ENCODE results near the gene CRYL1. TPM values are rescaled to one million over a fixed set of nuclear protein-coding genes. Genes with fewer than 3 reads are reported as not detected.

CRYL1 gene
- total and polyA plus RNA-seq, 4 donors, result 14.1 to 24.1 (median 22.1) TPM

DNA sequence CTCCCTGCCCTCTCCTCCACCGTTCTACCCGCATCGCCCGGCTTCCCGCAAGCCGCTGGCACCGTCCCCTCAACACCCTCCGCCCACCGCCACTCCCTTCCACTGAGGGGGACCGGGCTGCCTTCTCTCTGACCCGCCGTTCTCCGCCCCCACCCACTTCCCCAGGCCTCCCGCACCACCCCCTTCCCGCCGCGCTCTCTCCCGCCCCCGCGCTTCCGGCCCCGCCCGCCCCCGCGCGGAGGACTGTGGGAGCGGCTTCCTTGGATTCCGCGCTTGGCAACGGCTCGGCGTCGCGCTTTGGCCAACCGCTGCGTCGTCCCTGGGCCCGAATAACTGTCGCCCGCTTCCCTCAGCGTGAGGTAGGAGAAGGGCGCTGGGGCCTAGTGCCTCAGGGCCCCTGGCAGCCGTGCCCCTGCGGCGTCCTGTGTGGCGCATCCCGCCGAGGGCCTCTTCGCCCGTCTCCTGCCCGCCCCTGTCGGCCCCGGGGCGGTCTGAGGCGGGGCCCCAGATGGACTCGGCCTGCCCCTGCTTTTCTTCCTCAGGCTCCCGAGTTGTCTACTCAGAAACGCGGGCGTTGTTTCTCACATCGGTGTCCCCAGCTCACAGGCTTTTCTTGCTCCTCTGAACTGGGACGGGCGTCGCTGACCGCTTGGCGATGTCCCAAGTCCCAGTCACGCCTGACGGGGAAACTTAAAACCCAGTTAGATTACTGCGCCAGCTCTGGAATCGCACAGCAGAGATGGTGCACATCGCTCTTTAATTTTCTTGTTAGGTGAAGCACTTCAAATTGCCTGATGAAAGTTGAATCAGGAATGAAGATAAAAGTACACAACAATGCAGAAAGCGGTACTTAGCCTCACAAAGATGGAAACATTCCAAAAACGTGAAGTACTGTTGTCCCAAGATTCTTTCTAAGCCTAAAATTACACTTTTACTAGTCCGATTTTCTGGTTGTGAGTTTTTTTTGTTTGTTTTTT, 41.5 kb upstream of the CRYL1 start, which contains the start of gene IFT88:
Gene IFT88 (plus strand): TSS at position 260 of the 977 bp plus-strand sequence. CDS start 7,229 bp downstream, outside the sequence.
- Histone ChIP-seq H3K27me3 (ENCODE audit: control insufficient read depth in 3 of 3, insufficient read depth in 3 of 3, low read length in 2 of 3) (no peaks in the 10 kb centered on the region), H3K9ac (ENCODE audit: insufficient read depth in 1 of 2, low read length in 2 of 2) (peak within 1 kb of the TSS; percentile 61 to 96), H3K9me3 (ENCODE audit: control insufficient read depth in 4 of 4, insufficient read depth in 3 of 4, low read length in 3 of 4) (no peaks in the 10 kb centered on the region), H3K4me1 (ENCODE audit: control insufficient read depth in 5 of 5, insufficient read depth in 5 of 5, low read length in 5 of 5) (peaks cover 0 to 14% (median 0%) of the 10 kb centered on the region in 5 donors), H3K27ac (ENCODE audit: low read depth in 1 of 2, low read length in 1 of 2) (peak within 1 kb of the TSS; percentile 99), H3K4me3 (peak within 1 kb of the TSS; percentile 81), H3K36me3 (ENCODE audit: control insufficient read depth in 4 of 4, insufficient read depth in 4 of 4, low read length in 4 of 4) (peaks cover 0 to 3% (median 0%) of the 10 kb centered on the region in 4 donors)
- WGBS, 2 donors, result 0 to 1% methylated on average over 67 to 74 of the region's 74 CpGs
- no peak for TF ChIP-seq CTCF (IDR thresholded peaks at IDR 0.05; ENCODE audit: control extremely low read depth, extremely low read depth)
- ATAC-seq (ENCODE audit: insufficient read depth, low FRiP score) (peak; percentile 96), DNase-seq (peak; percentile 95 to 96 (median 96))

DNA sequence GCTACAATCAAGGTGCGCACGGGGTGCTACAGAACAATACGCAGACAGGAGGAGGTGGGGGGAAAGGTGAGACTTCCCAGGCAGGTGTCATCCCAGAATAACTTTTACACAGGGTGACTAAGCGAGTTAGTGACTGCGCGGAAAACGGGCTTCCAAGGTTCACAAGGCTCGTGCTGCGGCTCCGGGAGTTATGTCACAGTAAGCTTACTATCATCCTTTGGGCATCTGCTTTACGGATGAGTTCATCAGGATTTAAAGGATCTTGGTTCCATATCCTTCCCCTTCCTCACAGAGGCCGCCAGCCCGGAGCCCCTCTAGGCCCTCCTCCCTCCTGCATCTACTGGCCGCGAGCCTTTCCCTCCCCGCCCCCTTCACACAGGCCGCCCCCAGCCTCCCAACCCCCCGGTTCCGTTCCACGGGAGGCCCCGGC, 40.8 kb upstream of the CRYL1 start:
- Histone ChIP-seq H3K9ac (ENCODE audit: insufficient read depth in 1 of 2, low read length in 2 of 2) (peak overlapping the region; percentile 61 to 90), H3K4me3 (peak overlapping the region; percentile 68), H3K27ac (ENCODE audit: low read depth in 1 of 2, low read length in 1 of 2) (peak overlapping the region; percentile 98 to 99), H3K4me1 (ENCODE audit: control insufficient read depth in 5 of 5, insufficient read depth in 5 of 5, low read length in 5 of 5) (peaks cover 0 to 14% (median 0%) of the 10 kb centered on the region in 5 donors), H3K9me3 (ENCODE audit: control insufficient read depth in 4 of 4, insufficient read depth in 3 of 4, low read length in 3 of 4) (no peaks in the 10 kb centered on the region), H3K27me3 (ENCODE audit: control insufficient read depth in 3 of 3, insufficient read depth in 3 of 3, low read length in 2 of 3) (no peaks in the 10 kb centered on the region), H3K36me3 (ENCODE audit: control insufficient read depth in 4 of 4, insufficient read depth in 4 of 4, low read length in 4 of 4) (no peaks in the 10 kb centered on the region)
- TF ChIP-seq CTCF (IDR thresholded peaks at IDR 0.05; ENCODE audit: control extremely low read depth, extremely low read depth), result no peak
- DNase-seq, result no peak
- ATAC-seq (ENCODE audit: insufficient read depth, low FRiP score), result peak; percentile 31
- 3 to 4% methylated on average over 21 of the region's 21 CpGs for WGBS, 2 donors

DNA sequence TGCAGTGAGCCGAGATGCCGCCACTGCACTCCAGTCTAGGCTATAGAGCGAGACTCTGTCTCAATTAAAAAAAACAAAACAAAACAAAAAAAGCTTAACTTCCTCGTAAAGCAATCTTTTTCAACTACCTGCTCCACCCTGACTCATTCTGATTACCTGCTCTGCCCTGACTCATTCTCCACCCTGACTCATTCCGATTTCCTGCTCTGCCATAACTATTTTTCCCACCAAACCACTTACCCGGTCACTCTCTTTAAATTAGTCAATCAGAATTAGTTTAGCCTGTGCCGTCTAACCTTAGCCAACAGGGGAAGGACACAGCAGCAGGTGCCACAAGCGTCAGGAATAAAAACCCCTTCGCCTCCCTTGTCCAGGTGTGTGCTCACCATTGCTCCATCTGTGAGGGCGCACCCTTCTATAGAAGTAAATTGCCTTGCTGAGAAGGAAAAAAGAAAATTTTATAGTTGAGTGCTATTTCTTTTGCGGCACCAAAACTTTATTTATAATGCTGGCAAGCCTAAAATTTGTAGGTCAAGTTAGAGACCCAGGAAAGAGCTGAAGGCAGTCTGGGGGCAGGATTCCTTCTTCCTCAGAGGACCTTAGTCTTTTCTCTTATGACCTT, 39.6 kb upstream of the CRYL1 start:
- Histone ChIP-seq H3K27ac (ENCODE audit: low read depth in 1 of 2, low read length in 1 of 2) (no peak overlapping the region), H3K9ac (ENCODE audit: insufficient read depth in 1 of 2, low read length in 2 of 2) (no peak overlapping the region), H3K9me3 (ENCODE audit: control insufficient read depth in 4 of 4, insufficient read depth in 3 of 4, low read length in 3 of 4) (no peaks in the 10 kb centered on the region), H3K36me3 (ENCODE audit: control insufficient read depth in 4 of 4, insufficient read depth in 4 of 4, low read length in 4 of 4) (no peaks in the 10 kb centered on the region), H3K4me1 (ENCODE audit: control insufficient read depth in 5 of 5, insufficient read depth in 5 of 5, low read length in 5 of 5) (peaks cover 0 to 14% (median 0%) of the 10 kb centered on the region in 5 donors), H3K4me3 (no peak overlapping the region), H3K27me3 (ENCODE audit: control insufficient read depth in 3 of 3, insufficient read depth in 3 of 3, low read length in 2 of 3) (no peaks in the 10 kb centered on the region)
- WGBS, 2 donors, result 98% methylated on average over 11 of the region's 11 CpGs
- DNase-seq, result no peak
- TF ChIP-seq CTCF (IDR thresholded peaks at IDR 0.05; ENCODE audit: control extremely low read depth, extremely low read depth), result no peak
- ATAC-seq (ENCODE audit: insufficient read depth, low FRiP score), result no peak
